WTC11 (cell line): ENCODE data around the gene ACSBG1. TPM values are rescaled to one million over a fixed set of nuclear protein-coding genes. Genes with fewer than 3 reads are reported as not detected.

Experiments
- ATAC-seq: fragments of 200-7000 bp; cut with Tn5 transposase; 2 replicates; pipeline ENCODE4 v1.10.0; 2021; ENCODE audit warnings: mild to moderate bottlenecking, moderate library complexity
- CTCF ChIA-PET: fragments of 300-600 bp; sonication (Branson Sonifier 250); formaldehyde crosslinking; loops from one replicate; lab custom pipeline; 2021; ENCODE audit warnings: antibody characterized with exemption; lab: Charles Lee
- POLR2A ChIA-PET: fragments of 350-600 bp; sonication (Branson Sonifier 250); formaldehyde crosslinking; loops from one replicate; lab custom pipeline; 2021; ENCODE audit warnings: antibody characterized with exemption; lab: Charles Lee
- DNase-seq: peaks from one replicate; pipeline ENCODE4 v3.0.0; 2021; ENCODE audit warnings: low spot score
- H3K27ac Mint-ChIP-seq: 2 replicates; pipeline ENCODE4 v1.8.0; 2021; ENCODE audit warnings: mixed read lengths
- H3K27me3 Mint-ChIP-seq: 2 replicates; pipeline ENCODE4 v1.8.0; 2021; ENCODE audit warnings: low read depth, mild to moderate bottlenecking, moderate library complexity, mixed read lengths
- H3K36me3 Mint-ChIP-seq: 2 replicates; pipeline ENCODE4 v1.8.0; 2021; ENCODE audit warnings: mixed read lengths
- H3K4me1 Mint-ChIP-seq: 2 replicates; pipeline ENCODE4 v1.8.0; 2022; ENCODE audit warnings: mixed read lengths
- H3K4me3 Mint-ChIP-seq: 2 replicates; pipeline ENCODE4 v1.8.0; 2021; ENCODE audit warnings: mild to moderate bottlenecking, moderate library complexity, mixed read lengths
- H3K9me3 Mint-ChIP-seq: 2 replicates; pipeline ENCODE4 v1.8.0; 2021; ENCODE audit warnings: mixed read lengths
- CREB1 ChIP-seq: sonication (generic); formaldehyde crosslinking; IDR thresholded peaks from 2 replicates; pipeline ENCODE4 v1.8.0; 2023; ENCODE audit warnings: mild to moderate bottlenecking, missing genetic modification reagents
- ELF4 ChIP-seq: sonication (generic); formaldehyde crosslinking; IDR thresholded peaks from 2 replicates; pipeline ENCODE4 v1.8.1; 2022; ENCODE audit warnings: low read depth, mild to moderate bottlenecking, moderate library complexity, missing genetic modification reagents
- GABPB1 ChIP-seq: sonication (generic); formaldehyde crosslinking; IDR thresholded peaks from 2 replicates; pipeline ENCODE4 v1.8.1; 2023; ENCODE audit warnings: mild to moderate bottlenecking, missing genetic modification reagents
- MYBL2 ChIP-seq: sonication (generic); formaldehyde crosslinking; IDR thresholded peaks from 2 replicates; pipeline ENCODE4 v1.8.1; 2023; ENCODE audit warnings: mild to moderate bottlenecking, moderate library complexity, missing genetic modification reagents
- NFE2L1 ChIP-seq: sonication (generic); formaldehyde crosslinking; IDR thresholded peaks from 2 replicates; pipeline ENCODE4 v1.8.1; 2023; ENCODE audit warnings: missing genetic modification reagents
- PRRX2 ChIP-seq: fragments of 250-450 bp; sonication (Bioruptor Pico); IDR thresholded peaks from 2 replicates; pipeline ENCODE4 v1.8.0; 2021; ENCODE audit warnings: mild to moderate bottlenecking
- RELA ChIP-seq: sonication (generic); formaldehyde crosslinking; IDR thresholded peaks from 2 replicates; pipeline ENCODE4 v1.8.1; 2022; ENCODE audit warnings: missing genetic modification reagents, mild to moderate bottlenecking, borderline replicate concordance
- SOX15 ChIP-seq: fragments of 250-450 bp; sonication (Bioruptor Pico); IDR thresholded peaks from 2 replicates; pipeline ENCODE4 v1.9.0; 2021; ENCODE audit warnings: mild to moderate bottlenecking
- TCF7 ChIP-seq: sonication (generic); formaldehyde crosslinking; IDR thresholded peaks from 2 replicates; pipeline ENCODE4 v1.8.0; 2022; ENCODE audit warnings: mild to moderate bottlenecking, low read depth, missing genetic modification reagents, moderate library complexity
- TEAD1 ChIP-seq: sonication (generic); formaldehyde crosslinking; IDR thresholded peaks from 2 replicates; pipeline ENCODE4 v1.8.0; 2022; ENCODE audit warnings: mild to moderate bottlenecking, missing genetic modification reagents
- total RNA-seq: library from RNA; stranded (reverse); gene quantifications from 3 replicates; pipeline ENCODE4 v1.2.3, GENCODE V29; 2021
- TF ChIP-seq, protein P1 (sequence below): sonication (generic); formaldehyde crosslinking; IDR thresholded peaks from 2 replicates; pipeline ENCODE4 v1.8.0; 2022; ENCODE audit warnings: mild to moderate bottlenecking, missing genetic modification reagents
- TF ChIP-seq, protein P2 (sequence below): sonication (generic); formaldehyde crosslinking; IDR thresholded peaks from 2 replicates; pipeline ENCODE4 v1.8.1; 2023; ENCODE audit warnings: mild to moderate bottlenecking, moderate library complexity, missing genetic modification reagents
- TF ChIP-seq, protein P3 (sequence below): fragments of 250-450 bp; sonication (Bioruptor Pico); IDR thresholded peaks from 2 replicates; pipeline ENCODE4 v2.1.2; 2022; ENCODE audit warnings: mild to moderate bottlenecking, moderate library complexity
- TF ChIP-seq, protein P4 (sequence below): sonication (generic); formaldehyde crosslinking; IDR thresholded peaks from 2 replicates; pipeline ENCODE4 v1.8.1; 2023; ENCODE audit warnings: mild to moderate bottlenecking, missing genetic modification reagents
- TF ChIP-seq, protein P5 (sequence below): sonication (generic); formaldehyde crosslinking; IDR thresholded peaks from 2 replicates; pipeline ENCODE4 v1.8.0; 2023; ENCODE audit warnings: missing genetic modification reagents, mild to moderate bottlenecking, borderline replicate concordance
- TF ChIP-seq, protein P6 (sequence below): sonication (generic); formaldehyde crosslinking; IDR thresholded peaks from 2 replicates; pipeline ENCODE4 v1.8.0; 2022; ENCODE audit warnings: mild to moderate bottlenecking, missing genetic modification reagents

Gene ACSBG1
- total RNA-seq, 1 experiment from 2014 or later, result 5.8 TPM

DNA sequence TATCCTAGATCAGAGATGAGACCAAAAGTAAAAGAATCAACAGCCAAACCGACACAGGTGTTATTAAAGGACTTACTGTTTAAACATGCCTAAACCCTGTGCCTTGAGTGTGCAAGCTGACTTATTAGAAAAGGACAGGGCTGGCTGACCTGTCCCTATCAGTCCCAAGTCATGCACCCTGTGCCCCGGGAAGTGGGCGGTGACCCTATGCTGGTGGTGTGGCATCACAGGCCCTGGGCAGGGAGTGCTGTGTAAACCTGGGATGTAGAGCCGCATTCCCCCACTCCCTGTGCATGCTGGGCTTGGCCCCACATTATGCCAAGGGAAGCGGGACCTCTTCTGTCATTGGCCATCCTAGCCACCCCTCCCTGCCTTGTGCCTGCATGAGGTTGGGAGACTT, 40.6 kb upstream of the ACSBG1 start:
- TF ChIP-seq, protein P1, sequence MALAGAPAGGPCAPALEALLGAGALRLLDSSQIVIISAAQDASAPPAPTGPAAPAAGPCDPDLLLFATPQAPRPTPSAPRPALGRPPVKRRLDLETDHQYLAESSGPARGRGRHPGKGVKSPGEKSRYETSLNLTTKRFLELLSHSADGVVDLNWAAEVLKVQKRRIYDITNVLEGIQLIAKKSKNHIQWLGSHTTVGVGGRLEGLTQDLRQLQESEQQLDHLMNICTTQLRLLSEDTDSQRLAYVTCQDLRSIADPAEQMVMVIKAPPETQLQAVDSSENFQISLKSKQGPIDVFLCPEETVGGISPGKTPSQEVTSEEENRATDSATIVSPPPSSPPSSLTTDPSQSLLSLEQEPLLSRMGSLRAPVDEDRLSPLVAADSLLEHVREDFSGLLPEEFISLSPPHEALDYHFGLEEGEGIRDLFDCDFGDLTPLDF (CRISPR knock-in tag), result no peak
- TF ChIP-seq CREB1 (CRISPR knock-in tag), result no peak
- TF ChIP-seq, protein P2, sequence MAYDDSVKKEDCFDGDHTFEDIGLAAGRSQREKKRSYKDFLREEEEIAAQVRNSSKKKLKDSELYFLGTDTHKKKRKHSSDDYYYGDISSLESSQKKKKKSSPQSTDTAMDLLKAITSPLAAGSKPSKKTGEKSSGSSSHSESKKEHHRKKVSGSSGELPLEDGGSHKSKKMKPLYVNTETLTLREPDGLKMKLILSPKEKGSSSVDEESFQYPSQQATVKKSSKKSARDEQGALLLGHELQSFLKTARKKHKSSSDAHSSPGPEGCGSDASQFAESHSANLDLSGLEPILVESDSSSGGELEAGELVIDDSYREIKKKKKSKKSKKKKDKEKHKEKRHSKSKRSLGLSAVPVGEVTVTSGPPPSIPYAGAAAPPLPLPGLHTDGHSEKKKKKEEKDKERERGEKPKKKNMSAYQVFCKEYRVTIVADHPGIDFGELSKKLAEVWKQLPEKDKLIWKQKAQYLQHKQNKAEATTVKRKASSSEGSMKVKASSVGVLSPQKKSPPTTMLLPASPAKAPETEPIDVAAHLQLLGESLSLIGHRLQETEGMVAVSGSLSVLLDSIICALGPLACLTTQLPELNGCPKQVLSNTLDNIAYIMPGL, result no peak
- no peak overlapping the region for H3K27ac Mint-ChIP-seq
- CTCF ChIA-PET, result interaction anchor here (0.6 kb wide), 1 partner anchor 144 kb away, joined by 4 read pairs; no protein-coding TSS in a partner anchor
- no peak overlapping the region for H3K4me3 Mint-ChIP-seq
- POLR2A ChIA-PET, result no interaction called here
- H3K4me1 Mint-ChIP-seq, result peaks cover 5% of the 10 kb centered on the region; the same call in 1 of the 2 replicates
- no peaks in the 10 kb centered on the region; the same call in 1 of the 2 replicates for H3K36me3 Mint-ChIP-seq
- no peaks in the 10 kb centered on the region for H3K27me3 Mint-ChIP-seq
- no peaks in the 10 kb centered on the region for H3K9me3 Mint-ChIP-seq
- ATAC-seq (no peak), DNase-seq (no peak)

- Mint-ChIP-seq H3K27ac (no peak overlapping the region), H3K27me3 (no peaks in the 10 kb centered on the region), H3K9me3 (no peaks in the 10 kb centered on the region), H3K4me3 (no peak overlapping the region), H3K36me3 (no peaks in the 10 kb centered on the region; the same call in 1 of the 2 replicates), H3K4me1 (peaks cover 2% of the 10 kb centered on the region; the same call in 1 of the 2 replicates)
- CTCF ChIA-PET, result interaction anchor here (1.3 kb wide), 1 partner anchor 164 kb away, joined by 3 read pairs; no protein-coding TSS in a partner anchor
- ATAC-seq (no peak), DNase-seq (no peak)
- POLR2A ChIA-PET, result interaction anchor here (0.6 kb wide), 1 partner anchor 609 kb away, joined by 6 read pairs; no protein-coding TSS in a partner anchor
- no peak for TF ChIP-seq TCF7 (CRISPR knock-in tag)
- no peak for TF ChIP-seq RELA (CRISPR knock-in tag)
- TF ChIP-seq TEAD1 (CRISPR knock-in tag), result no peak
- TF ChIP-seq, protein P3, sequence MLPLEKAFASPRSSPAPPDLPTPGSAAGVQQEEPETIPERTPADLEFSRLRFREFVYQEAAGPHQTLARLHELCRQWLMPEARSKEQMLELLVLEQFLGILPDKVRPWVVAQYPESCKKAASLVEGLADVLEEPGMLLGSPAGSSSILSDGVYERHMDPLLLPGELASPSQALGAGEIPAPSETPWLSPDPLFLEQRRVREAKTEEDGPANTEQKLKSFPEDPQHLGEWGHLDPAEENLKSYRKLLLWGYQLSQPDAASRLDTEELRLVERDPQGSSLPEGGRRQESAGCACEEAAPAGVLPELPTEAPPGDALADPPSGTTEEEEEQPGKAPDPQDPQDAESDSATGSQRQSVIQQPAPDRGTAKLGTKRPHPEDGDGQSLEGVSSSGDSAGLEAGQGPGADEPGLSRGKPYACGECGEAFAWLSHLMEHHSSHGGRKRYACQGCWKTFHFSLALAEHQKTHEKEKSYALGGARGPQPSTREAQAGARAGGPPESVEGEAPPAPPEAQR (CRISPR knock-in tag), result no peak
- no peak for TF ChIP-seq ELF4 (CRISPR knock-in tag)
- TF ChIP-seq, protein P4, sequence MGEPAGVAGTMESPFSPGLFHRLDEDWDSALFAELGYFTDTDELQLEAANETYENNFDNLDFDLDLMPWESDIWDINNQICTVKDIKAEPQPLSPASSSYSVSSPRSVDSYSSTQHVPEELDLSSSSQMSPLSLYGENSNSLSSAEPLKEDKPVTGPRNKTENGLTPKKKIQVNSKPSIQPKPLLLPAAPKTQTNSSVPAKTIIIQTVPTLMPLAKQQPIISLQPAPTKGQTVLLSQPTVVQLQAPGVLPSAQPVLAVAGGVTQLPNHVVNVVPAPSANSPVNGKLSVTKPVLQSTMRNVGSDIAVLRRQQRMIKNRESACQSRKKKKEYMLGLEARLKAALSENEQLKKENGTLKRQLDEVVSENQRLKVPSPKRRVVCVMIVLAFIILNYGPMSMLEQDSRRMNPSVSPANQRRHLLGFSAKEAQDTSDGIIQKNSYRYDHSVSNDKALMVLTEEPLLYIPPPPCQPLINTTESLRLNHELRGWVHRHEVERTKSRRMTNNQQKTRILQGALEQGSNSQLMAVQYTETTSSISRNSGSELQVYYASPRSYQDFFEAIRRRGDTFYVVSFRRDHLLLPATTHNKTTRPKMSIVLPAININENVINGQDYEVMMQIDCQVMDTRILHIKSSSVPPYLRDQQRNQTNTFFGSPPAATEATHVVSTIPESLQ (CRISPR knock-in tag), result no peak
These were observed 38.4 kb upstream of the ACSBG1 start for GRCh38 chr15:78272776-78273175.

GRCh38 chr15:78272316-78272715, 38.0 kb upstream of the ACSBG1 start:
- H3K27ac Mint-ChIP-seq, result no peak overlapping the region
- DNase-seq, result no peak
- CTCF ChIA-PET, result interaction anchor here (1.3 kb wide), 1 partner anchor 164 kb away, joined by 3 read pairs; no protein-coding TSS in a partner anchor
- ATAC-seq, result no peak
- H3K4me1 Mint-ChIP-seq, result peaks cover under 1% of the 10 kb centered on the region; the same call in 1 of the 2 replicates
- H3K27me3 Mint-ChIP-seq, result no peaks in the 10 kb centered on the region
- no peak overlapping the region for H3K4me3 Mint-ChIP-seq
- POLR2A ChIA-PET, result interaction anchor here (0.6 kb wide), 1 partner anchor 608 kb away, joined by 6 read pairs; no protein-coding TSS in a partner anchor
- no peaks in the 10 kb centered on the region for H3K9me3 Mint-ChIP-seq
- H3K36me3 Mint-ChIP-seq, result no peaks in the 10 kb centered on the region; the same call in 1 of the 2 replicates
- TF ChIP-seq NFE2L1 (no peak), SOX15 (CRISPR knock-in tag) (no peak), MYBL2 (CRISPR knock-in tag) (no peak), PRRX2 (CRISPR knock-in tag) (no peak), GABPB1 (CRISPR knock-in tag) (no peak)
- TF ChIP-seq, protein P5, sequence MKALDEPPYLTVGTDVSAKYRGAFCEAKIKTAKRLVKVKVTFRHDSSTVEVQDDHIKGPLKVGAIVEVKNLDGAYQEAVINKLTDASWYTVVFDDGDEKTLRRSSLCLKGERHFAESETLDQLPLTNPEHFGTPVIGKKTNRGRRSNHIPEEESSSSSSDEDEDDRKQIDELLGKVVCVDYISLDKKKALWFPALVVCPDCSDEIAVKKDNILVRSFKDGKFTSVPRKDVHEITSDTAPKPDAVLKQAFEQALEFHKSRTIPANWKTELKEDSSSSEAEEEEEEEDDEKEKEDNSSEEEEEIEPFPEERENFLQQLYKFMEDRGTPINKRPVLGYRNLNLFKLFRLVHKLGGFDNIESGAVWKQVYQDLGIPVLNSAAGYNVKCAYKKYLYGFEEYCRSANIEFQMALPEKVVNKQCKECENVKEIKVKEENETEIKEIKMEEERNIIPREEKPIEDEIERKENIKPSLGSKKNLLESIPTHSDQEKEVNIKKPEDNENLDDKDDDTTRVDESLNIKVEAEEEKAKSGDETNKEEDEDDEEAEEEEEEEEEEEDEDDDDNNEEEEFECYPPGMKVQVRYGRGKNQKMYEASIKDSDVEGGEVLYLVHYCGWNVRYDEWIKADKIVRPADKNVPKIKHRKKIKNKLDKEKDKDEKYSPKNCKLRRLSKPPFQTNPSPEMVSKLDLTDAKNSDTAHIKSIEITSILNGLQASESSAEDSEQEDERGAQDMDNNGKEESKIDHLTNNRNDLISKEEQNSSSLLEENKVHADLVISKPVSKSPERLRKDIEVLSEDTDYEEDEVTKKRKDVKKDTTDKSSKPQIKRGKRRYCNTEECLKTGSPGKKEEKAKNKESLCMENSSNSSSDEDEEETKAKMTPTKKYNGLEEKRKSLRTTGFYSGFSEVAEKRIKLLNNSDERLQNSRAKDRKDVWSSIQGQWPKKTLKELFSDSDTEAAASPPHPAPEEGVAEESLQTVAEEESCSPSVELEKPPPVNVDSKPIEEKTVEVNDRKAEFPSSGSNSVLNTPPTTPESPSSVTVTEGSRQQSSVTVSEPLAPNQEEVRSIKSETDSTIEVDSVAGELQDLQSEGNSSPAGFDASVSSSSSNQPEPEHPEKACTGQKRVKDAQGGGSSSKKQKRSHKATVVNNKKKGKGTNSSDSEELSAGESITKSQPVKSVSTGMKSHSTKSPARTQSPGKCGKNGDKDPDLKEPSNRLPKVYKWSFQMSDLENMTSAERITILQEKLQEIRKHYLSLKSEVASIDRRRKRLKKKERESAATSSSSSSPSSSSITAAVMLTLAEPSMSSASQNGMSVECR (CRISPR knock-in tag), result no peak
- TF ChIP-seq, protein P6, sequence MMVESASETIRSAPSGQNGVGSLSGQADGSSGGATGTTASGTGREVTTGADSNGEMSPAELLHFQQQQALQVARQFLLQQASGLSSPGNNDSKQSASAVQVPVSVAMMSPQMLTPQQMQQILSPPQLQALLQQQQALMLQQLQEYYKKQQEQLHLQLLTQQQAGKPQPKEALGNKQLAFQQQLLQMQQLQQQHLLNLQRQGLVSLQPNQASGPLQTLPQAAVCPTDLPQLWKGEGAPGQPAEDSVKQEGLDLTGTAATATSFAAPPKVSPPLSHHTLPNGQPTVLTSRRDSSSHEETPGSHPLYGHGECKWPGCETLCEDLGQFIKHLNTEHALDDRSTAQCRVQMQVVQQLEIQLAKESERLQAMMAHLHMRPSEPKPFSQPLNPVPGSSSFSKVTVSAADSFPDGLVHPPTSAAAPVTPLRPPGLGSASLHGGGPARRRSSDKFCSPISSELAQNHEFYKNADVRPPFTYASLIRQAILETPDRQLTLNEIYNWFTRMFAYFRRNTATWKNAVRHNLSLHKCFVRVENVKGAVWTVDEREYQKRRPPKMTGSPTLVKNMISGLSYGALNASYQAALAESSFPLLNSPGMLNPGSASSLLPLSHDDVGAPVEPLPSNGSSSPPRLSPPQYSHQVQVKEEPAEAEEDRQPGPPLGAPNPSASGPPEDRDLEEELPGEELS (CRISPR knock-in tag), result no peak
- TF ChIP-seq, protein P4 (CRISPR knock-in tag), result no peak
